ENCODE data around the gene F5.

Gene F5

DNA sequence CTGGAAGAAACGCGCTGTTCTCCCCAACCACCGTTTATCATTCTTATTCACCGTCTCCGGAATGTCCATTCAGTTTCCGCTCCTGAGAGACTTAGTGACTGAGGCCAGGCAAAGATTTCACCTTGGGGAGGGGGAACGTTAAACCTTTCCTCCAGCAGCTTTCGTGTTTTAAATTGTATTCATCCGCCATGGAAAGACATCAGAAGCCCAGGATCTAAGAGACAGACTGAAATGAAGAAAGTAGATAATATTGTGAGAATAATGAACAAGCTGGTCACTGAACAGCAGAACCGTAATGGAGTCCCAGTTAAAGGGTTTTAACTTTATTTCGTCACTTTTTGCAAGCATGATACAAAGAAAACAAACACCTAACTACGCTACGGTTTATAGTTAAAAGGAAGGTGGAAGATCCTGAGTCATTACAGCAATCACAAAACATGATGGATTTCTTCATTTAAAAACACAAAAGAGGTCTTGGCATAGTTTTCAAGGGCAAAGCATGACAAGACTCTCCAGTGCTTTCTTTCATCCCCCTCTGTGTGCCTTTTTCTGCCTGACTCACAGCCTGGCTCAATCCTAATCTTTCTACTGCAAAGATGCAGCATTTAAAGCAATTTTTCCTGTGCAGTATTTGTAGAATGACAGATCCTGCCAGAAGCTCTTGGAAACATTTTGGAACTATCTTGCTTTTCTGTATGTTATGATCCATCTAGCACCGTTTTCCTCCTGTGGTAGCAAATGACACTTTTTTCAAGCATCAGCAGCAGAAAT lies 99.8 kb downstream of the F5 start:
- DNase-seq, result no peak
- peak overlapping the region; percentile 99 for H3K27ac Mint-ChIP-seq
- peaks cover 13% of the 10 kb centered on the region for H3K9me3 Mint-ChIP-seq
- H3K4me3 Mint-ChIP-seq, result peak overlapping the region; percentile 98
- TF ChIP-seq, protein P1, sequence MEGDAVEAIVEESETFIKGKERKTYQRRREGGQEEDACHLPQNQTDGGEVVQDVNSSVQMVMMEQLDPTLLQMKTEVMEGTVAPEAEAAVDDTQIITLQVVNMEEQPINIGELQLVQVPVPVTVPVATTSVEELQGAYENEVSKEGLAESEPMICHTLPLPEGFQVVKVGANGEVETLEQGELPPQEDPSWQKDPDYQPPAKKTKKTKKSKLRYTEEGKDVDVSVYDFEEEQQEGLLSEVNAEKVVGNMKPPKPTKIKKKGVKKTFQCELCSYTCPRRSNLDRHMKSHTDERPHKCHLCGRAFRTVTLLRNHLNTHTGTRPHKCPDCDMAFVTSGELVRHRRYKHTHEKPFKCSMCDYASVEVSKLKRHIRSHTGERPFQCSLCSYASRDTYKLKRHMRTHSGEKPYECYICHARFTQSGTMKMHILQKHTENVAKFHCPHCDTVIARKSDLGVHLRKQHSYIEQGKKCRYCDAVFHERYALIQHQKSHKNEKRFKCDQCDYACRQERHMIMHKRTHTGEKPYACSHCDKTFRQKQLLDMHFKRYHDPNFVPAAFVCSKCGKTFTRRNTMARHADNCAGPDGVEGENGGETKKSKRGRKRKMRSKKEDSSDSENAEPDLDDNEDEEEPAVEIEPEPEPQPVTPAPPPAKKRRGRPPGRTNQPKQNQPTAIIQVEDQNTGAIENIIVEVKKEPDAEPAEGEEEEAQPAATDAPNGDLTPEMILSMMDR (IDR thresholded peaks at IDR 0.05), result no peak
- H3K27me3 Mint-ChIP-seq (ENCODE audit: low read depth, poor library complexity), result no peaks in the 10 kb centered on the region
- H3K36me3 Mint-ChIP-seq (ENCODE audit: low read depth), result peaks cover 8% of the 10 kb centered on the region
- H3K4me1 Mint-ChIP-seq, result peaks cover 51% of the 10 kb centered on the region

DNA sequence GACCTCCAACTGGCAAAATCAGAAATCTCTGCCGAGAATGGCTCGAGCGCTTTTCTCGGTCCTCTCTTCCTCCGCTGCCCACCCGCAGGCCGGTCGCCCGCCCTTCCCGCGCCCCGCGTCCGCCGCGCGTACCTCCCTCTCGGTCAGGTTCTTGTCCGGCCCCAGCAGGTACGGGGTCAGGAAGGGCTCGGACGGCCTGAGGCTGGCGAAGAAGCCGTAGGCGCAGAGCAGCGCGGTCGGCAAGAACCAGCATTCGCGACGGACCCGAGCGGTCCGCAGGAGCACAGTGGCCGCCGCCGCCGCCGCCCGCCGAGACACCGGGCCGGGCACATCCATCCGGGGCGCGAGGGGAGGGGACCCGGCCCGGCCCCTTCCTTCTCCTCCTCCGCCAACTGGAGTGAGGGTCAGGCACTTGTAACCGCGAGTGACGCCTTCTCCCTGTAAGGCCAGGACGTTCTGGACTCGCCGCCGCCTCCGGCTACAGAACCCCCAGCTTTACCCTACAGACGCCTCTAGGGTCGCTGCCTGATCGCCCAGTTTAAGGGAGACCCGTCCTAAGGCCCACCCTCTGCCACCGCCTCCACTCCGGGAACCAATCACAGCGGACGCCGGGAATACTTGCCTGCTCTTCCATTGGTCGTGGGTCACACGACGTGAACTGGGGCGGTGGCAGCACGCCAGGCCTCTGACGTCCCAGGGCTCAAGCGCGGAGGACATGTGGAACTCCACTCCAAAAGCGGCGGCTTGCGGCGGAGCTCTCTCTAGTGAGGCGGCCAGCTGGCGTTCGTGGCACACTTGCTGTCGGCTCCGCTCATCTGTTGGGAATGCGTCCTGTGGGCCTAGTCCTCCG lies 100.6 kb downstream of the F5 start, which contains the start of gene SLC19A2:
TSS of gene SLC19A2 (minus strand) at position 514 of the 850 bp plus-strand sequence. CDS start at position 336, 178 bp downstream.
- peaks cover 51% of the 10 kb centered on the region for H3K4me1 Mint-ChIP-seq
- H3K27me3 Mint-ChIP-seq (ENCODE audit: low read depth, poor library complexity), result no peaks in the 10 kb centered on the region
- DNase-seq, result peak; percentile 92
- TF ChIP-seq, protein P1 (IDR thresholded peaks at IDR 0.05), result peak; percentile 20
- peaks cover 8% of the 10 kb centered on the region for H3K36me3 Mint-ChIP-seq (ENCODE audit: low read depth)
- peak within 1 kb of the TSS; percentile 99 for H3K27ac Mint-ChIP-seq
- H3K4me3 Mint-ChIP-seq, result peak within 1 kb of the TSS; percentile 98
- H3K9me3 Mint-ChIP-seq, result peaks cover 13% of the 10 kb centered on the region

DNA sequence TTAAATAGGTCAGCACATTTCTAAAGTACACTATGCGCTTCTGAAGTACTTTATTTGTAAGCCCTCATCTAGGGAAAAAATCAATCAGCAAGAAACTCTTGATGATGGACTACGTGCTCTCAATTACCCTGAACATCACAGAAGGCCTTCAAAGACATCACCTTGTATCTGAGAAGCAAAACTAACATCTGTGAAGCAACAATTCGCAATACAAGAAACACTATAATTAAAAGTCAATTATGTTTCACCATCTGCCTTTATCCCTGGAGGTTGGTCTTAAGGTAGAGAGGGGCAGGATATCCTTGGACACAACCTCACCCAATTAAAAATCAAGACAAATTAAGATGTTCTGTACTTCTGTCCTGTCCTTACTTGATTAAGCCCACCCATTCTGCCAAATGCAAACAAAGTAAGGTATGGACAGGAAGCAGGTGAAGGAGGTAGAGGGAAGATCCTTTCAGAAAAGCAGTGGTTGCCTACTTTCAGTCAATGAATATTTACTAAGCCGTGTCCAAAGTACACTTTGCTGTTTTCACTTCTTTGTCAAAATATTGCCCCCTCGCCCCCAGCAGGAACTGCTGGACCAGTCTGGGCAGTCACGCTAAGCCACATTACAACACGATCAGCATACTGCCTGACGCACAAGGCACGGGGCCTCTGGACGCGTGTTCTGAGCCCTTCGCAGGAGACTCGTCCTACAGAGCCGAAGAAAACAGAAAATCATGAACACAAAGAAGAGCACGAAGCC lies 101.4 kb downstream of the F5 start:
- no peak for DNase-seq
- TF ChIP-seq, protein P1 (IDR thresholded peaks at IDR 0.05), result no peak
- H3K27me3 Mint-ChIP-seq (ENCODE audit: low read depth, poor library complexity), result no peaks in the 10 kb centered on the region
- peaks cover 13% of the 10 kb centered on the region for H3K9me3 Mint-ChIP-seq
- peak overlapping the region; percentile 99 for H3K27ac Mint-ChIP-seq
- peak overlapping the region; percentile 98 for H3K4me3 Mint-ChIP-seq
- peaks cover 51% of the 10 kb centered on the region for H3K4me1 Mint-ChIP-seq
- H3K36me3 Mint-ChIP-seq (ENCODE audit: low read depth), result peaks cover 8% of the 10 kb centered on the region

DNA sequence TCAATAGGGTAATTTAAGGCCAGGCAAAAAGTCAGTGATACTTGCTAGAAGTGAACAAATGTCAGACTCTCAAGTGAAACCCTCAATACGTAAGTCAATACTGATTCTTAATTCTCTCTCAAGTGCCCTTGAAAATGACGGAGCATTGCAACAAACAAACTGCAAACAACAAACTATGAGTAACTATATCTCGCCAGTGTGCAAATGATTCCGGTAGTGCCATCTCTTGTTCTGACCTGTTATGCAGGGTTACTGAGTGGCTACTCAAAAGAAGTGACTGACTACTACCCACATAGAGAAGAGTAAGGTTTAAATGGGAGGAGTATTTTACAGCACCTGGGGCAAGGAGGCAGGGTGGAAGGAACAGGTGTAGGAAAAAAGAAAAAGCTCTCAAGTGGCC lies 102.2 kb downstream of the F5 start:
- Mint-ChIP-seq H3K36me3 (ENCODE audit: low read depth) (peaks cover 8% of the 10 kb centered on the region), H3K4me1 (peaks cover 51% of the 10 kb centered on the region), H3K27ac (no peak overlapping the region), H3K9me3 (peaks cover 9% of the 10 kb centered on the region), H3K4me3 (peak overlapping the region; percentile 98), H3K27me3 (ENCODE audit: low read depth, poor library complexity) (no peaks in the 10 kb centered on the region)
- DNase-seq, result no peak
- TF ChIP-seq, protein P1 (IDR thresholded peaks at IDR 0.05), result no peak

DNA sequence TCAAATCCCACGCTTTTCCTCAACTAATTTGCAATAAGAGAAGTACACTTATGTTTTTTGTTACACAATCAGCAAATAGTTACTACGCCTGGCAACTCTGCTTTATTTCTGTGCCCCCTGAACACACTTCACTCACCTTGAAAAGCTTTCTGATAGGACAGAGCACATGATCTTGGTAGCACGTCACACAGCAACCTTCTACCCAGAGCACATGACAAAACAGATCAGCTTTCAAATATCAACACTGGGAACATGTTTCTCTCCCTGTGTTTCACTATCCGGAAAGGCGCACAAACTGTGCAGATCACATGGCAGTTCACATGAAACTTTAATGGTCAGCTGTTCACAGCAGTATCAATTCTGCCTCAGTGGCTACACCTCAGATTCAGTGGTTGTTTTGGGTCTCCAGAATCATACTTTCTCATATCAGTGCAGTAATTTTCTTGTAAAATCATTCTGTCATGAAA lies 102.7 kb downstream of the F5 start:
- Mint-ChIP-seq H3K4me3 (peak overlapping the region; percentile 98), H3K36me3 (ENCODE audit: low read depth) (peaks cover 8% of the 10 kb centered on the region), H3K27me3 (ENCODE audit: low read depth, poor library complexity) (no peaks in the 10 kb centered on the region), H3K27ac (no peak overlapping the region), H3K4me1 (peaks cover 51% of the 10 kb centered on the region), H3K9me3 (peaks cover 9% of the 10 kb centered on the region)
- no peak for DNase-seq
- TF ChIP-seq, protein P1 (IDR thresholded peaks at IDR 0.05), result no peak

Data from nephron progenitor cell (in vitro differentiated cells).